ENCODE results near the gene CST7.
A peak's percentile ranks its signal among the peaks of the same experiment; 100 is the strongest.

The CST7 gene

DNA sequence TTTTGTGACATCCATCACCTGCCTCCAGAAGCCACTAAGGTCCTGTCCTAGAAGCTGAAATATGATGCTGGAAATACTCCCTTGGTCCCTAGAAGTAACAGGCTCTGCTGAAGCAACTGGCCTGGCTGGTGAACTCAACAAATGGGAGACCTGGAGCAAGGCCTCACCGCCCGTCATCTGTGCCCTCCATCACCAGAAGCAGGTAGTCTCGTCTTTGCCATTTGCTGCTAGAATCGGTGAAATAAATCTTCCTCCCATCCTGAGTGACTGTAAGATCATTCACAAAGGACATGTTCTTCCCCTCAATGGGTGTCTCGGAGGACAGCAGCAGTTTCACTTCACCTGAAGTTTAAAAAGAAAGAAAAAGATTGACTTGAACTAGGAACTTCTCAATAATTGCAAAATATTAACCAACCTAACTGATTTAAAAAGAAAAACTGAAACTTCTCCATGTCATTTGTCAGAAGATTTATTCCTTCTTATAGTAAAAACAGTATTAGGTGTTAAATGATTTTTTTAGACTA is 21.0 kb downstream of the CST7 start:
- DNase-seq (no peak), ATAC-seq (replicated peaks) (peak in 1 of 2 donors; percentile 65)
- Mint-ChIP-seq H3K4me3 (no peak overlapping the region), H3K36me3 (peaks cover 65 to 71% of the 10 kb centered on the region in 2 donors), H3K4me1 (peaks cover 13 to 19% of the 10 kb centered on the region in 2 donors), H3K9me3 (no peaks in the 10 kb centered on the region), H3K27me3 (no peaks in the 10 kb centered on the region), H3K27ac (no peak overlapping the region)

DNA sequence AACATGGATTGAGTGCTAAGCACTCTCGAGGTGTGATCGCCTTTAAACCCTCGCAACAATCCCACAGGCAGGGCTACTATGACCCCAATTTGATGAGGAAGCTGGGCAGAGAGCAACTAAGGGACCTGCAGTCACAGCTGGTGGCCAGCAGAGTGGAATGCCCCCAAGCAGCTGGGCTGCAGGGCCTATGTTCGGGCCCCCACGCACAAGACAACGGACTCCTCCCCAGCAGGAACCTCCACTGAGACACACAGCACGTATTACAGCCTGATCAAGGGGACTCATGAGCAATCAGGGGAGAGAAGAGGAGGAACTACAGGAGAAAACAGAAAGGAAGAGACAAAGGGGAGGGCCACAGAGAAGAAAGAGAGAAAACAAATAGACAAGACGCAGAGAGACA is 21.7 kb downstream of the CST7 start:
- peak in 1 of 2 donors; percentile 57 for ATAC-seq (replicated peaks)
- Mint-ChIP-seq H3K27ac (peak overlapping the region; percentile 37), H3K27me3 (no peaks in the 10 kb centered on the region), H3K4me1 (peaks cover 10 to 14% of the 10 kb centered on the region in 2 donors), H3K4me3 (no peak overlapping the region), H3K36me3 (peaks cover 63 to 71% of the 10 kb centered on the region in 2 donors), H3K9me3 (peaks cover 0 to 2% of the 10 kb centered on the region in 2 donors)
- DNase-seq, result no peak

DNA sequence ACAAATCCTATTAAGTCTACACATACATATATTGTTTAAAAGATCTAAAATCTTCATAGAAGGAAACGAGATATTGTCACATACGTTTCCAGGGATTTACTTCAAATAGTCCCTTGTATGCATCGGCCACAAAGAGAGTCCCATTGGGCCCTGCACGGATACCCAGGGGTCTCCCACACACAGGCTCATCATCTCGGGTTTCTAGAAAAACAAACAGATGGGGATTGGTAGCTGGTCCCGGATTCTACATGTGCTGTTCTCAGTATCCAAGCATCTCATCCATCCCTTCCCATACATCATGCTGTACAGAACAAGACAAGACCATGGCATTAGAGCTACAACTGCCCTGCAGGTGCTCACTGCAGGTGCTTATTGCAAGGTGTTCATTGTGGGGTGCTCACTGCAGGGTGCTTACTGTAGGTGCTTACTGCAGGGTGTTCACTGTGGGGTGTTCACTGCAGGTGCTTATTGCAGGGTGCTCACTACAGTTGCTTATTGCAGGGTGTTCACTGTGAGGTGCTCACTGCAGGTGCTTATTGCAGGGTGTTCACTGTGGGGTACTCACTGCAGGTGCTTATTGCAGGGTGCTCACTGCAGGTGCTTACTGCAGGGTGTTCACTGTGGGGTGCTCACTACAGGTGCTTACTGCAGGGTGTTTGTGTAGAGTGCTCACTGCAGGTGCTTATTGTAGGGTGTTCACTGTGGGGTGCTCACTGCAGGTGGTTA is 22.5 kb downstream of the CST7 start:
- Mint-ChIP-seq H3K4me3 (no peak overlapping the region), H3K4me1 (peaks cover 10 to 14% of the 10 kb centered on the region in 2 donors), H3K27me3 (no peaks in the 10 kb centered on the region), H3K27ac (no peak overlapping the region), H3K9me3 (peaks cover 6% of the 10 kb centered on the region in 2 donors), H3K36me3 (peaks cover 63 to 71% of the 10 kb centered on the region in 2 donors)
- ATAC-seq (replicated peaks) (no peak), DNase-seq (no peak)

DNA sequence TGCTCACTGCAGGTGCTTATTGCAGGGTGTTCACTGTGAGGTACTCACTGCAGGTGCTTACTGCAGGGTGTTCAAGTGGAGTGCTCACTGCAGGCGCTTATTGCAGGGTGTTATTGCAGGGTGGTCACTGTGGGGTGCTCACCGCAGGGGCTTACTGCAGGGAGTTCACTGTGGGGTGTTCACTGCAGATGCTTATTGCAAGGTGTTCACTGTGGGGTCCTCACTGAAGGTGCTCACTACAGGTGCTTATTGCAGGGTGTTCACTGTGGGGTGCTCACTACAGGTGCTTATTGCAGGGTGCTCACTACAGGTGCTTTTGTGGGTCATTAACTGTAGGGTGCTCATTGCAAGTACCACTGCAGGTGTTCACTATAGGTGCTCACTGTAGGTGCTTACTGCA is 23.3 kb downstream of the CST7 start:
- H3K9me3 Mint-ChIP-seq, result peaks cover 9 to 11% of the 10 kb centered on the region in 2 donors
- H3K27ac Mint-ChIP-seq, result no peak overlapping the region
- peaks cover 64 to 74% of the 10 kb centered on the region in 2 donors for H3K36me3 Mint-ChIP-seq
- no peaks in the 10 kb centered on the region for H3K27me3 Mint-ChIP-seq
- H3K4me3 Mint-ChIP-seq, result no peak overlapping the region
- ATAC-seq (replicated peaks), result no peak
- DNase-seq, result no peak
- peaks cover 10 to 14% of the 10 kb centered on the region in 2 donors for H3K4me1 Mint-ChIP-seq

DNA sequence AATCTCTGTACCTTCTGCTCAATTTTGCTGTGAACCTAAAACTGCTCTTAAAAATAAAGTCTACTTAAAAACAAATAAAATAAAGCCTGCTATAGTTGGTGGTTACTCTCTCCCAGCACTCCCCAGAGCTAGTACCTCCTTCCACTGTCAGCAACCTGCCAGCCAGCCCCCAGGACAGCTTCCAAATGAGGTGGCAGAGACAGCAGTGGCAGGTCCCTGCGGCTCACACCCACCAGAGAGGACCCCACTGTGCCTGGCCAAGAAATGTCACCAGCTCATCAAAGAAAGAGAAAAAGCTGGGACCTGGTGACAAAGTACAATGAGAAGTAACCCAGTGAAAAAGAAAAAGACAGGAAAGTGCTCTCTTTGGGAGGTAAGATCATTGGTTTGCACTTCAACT is 28.3 kb downstream of the CST7 start:
- Mint-ChIP-seq H3K4me1 (peaks cover 12 to 28% of the 10 kb centered on the region in 2 donors), H3K9me3 (peaks cover 16 to 18% of the 10 kb centered on the region in 2 donors), H3K4me3 (no peak overlapping the region), H3K27ac (no peak overlapping the region), H3K27me3 (no peaks in the 10 kb centered on the region), H3K36me3 (peaks cover 73 to 86% of the 10 kb centered on the region in 2 donors)
- ATAC-seq (replicated peaks) (no peak), DNase-seq (no peak)

DNA sequence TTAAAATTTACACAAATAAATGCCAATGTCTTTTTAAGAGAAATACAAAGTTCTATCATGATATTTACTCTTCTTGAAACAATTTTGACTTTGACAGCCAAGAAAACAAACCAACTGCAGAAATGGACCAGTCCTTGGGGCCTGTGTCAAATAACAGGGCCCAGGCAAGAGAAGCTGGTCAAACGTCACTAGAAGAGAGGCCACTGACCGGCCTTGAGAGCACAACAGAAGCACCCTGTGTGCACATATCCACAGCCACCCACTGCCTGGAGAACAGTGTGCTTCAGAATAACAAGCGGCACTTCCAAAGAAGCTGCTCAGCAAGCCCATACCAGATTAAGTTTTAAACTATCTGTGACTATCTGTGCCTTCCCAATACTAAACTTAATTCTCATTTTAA is 28.7 kb downstream of the CST7 start:
- Mint-ChIP-seq H3K9me3 (peaks cover 16 to 18% of the 10 kb centered on the region in 2 donors), H3K27ac (no peak overlapping the region), H3K36me3 (peaks cover 77 to 91% of the 10 kb centered on the region in 2 donors), H3K27me3 (no peaks in the 10 kb centered on the region), H3K4me3 (no peak overlapping the region), H3K4me1 (peaks cover 14 to 31% of the 10 kb centered on the region in 2 donors)
- DNase-seq (no peak), ATAC-seq (replicated peaks) (no peak)

DNA sequence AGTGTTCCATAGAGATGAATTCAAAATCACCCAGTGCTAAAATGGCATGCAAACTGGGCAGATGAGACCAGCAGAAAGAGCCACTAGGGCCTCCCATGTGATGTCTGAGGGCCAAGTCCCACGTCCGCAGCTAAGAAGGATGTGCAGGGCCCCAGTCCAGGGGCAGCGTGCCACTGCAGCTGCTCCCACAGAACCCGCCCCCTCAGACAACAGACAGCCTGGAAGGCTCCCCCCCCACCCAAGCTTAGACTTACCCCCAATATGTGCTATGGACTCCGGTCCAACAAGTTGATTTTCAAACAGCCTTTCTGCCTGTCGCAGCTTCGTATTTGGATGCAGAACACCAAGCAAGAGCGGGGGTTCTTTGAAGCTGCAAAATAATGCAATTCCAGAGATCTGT is 29.4 kb downstream of the CST7 start:
- no peaks in the 10 kb centered on the region for H3K27me3 Mint-ChIP-seq
- no peak for ATAC-seq (replicated peaks)
- H3K4me1 Mint-ChIP-seq, result peaks cover 14 to 31% of the 10 kb centered on the region in 2 donors
- H3K27ac Mint-ChIP-seq, result no peak overlapping the region
- H3K9me3 Mint-ChIP-seq, result peaks cover 16 to 18% of the 10 kb centered on the region in 2 donors
- H3K36me3 Mint-ChIP-seq, result peaks cover 72 to 90% of the 10 kb centered on the region in 2 donors
- no peak for DNase-seq
- H3K4me3 Mint-ChIP-seq, result no peak overlapping the region

DNA sequence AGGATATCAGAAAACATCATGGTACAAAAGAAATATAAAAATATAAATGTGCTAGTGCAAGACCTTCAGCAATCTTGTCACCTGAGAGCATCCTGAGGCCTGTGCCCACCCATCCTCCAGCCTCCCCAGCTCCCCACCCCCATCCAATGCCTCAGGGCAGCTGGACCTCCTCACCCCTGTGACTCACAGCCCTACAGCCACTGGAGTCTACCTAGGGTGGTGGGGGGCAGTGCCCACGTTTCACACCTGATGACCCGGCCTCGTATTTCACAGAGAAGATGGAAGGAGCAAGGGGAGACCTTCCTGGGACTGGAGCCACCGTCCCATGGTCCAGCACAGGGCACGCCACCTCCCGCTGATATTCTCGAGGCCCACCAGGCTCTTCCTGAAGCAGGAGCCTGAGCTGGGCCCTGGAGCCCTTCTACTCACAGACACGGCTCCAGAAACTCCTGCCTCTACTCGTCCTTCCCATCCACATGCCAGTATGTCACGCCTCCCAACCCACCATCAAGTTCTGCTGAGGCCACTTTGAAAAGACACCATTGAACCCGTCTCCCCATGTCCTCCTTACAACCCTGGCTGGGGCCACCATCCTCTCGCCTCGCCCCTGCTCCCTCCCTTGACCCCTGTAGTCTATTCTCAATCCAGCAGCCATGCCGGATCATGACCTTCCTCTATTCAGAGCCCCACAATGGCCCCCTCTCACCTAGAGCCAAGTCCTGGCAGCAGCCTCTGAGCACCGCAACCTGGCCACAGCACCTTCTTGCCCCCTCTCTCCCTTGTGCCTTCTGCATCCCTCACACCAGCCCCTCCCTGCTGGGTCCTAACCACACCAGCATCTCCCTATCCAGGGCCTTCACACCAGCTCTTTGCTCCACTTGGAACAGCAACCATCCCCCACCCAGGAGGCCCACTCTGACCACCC is 30.2 kb downstream of the CST7 start:
- H3K36me3 Mint-ChIP-seq, result peaks cover 65 to 93% of the 10 kb centered on the region in 2 donors
- H3K27me3 Mint-ChIP-seq, result no peaks in the 10 kb centered on the region
- no peak for ATAC-seq (replicated peaks)
- DNase-seq, result no peak
- H3K4me1 Mint-ChIP-seq, result peaks cover 14 to 31% of the 10 kb centered on the region in 2 donors
- H3K27ac Mint-ChIP-seq, result no peak overlapping the region
- no peak overlapping the region for H3K4me3 Mint-ChIP-seq
- peaks cover 16 to 18% of the 10 kb centered on the region in 2 donors for H3K9me3 Mint-ChIP-seq

DNA sequence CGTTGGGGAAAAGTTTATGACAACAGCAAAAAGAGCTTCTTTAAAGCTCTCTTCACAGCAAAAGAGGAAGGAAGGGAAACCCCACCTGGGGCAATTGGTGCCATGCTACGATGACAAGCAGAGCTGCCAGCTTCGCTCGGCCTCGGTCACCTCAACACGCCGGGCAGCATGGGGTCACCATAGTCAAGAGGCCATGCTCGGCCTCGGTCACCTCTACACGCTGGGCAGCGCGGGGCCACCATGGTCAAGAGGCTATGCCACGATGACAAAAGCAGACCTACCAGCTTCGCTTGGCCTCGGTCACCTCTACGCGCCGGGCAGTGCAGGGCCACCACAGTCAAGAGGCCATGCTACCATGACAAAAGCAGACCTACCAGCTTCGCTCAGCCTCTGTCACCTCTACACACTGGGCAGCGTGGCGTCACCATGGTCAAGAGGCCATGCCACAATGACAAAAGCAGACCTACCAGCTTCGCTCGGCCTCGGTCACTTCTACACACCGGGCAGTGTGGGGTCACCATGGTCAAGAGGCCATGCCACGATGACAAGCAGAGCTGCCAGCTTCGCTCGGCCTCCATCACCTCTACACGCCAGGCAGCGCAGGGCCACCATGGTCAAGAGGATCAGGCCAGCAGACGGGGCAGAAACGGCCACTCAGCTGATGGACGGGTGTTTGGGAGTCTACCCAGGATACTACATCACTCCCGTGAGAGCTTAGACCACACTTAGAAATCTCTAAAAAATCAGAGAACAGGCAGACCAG is 31.4 kb downstream of the CST7 start:
- Mint-ChIP-seq H3K9me3 (peaks cover 16 to 17% of the 10 kb centered on the region in 2 donors), H3K36me3 (peaks cover 63 to 83% of the 10 kb centered on the region in 2 donors), H3K27me3 (no peaks in the 10 kb centered on the region), H3K27ac (no peak overlapping the region), H3K4me3 (no peak overlapping the region), H3K4me1 (peaks cover 17 to 31% of the 10 kb centered on the region in 2 donors)
- DNase-seq (no peak), ATAC-seq (replicated peaks) (no peak)

DNA sequence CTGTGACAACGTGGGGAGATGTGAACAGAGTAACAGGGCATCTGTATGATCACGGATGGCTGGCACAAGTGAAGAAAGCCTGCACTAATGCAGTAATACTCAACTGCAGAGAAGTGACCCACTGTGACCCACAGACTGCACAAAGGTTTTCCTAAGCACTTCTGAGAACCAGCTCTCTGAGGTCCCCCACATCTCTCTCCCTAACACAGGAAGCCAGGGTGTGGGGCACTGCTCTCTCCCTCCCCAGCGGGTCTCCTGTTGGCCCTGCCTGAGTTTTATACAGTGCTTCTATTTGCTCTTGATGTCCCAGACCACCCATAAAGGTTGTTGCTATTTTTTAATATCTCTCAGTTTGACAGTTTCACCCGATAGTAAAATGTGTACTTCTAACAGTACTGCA is 32.2 kb downstream of the CST7 start:
- Mint-ChIP-seq H3K27ac (no peak overlapping the region), H3K4me1 (peaks cover 19 to 40% of the 10 kb centered on the region in 2 donors), H3K9me3 (peaks cover 12 to 14% of the 10 kb centered on the region in 2 donors), H3K4me3 (no peak overlapping the region), H3K27me3 (no peaks in the 10 kb centered on the region), H3K36me3 (peaks cover 57 to 78% of the 10 kb centered on the region in 2 donors)
- no peak for ATAC-seq (replicated peaks)
- no peak for DNase-seq

DNA sequence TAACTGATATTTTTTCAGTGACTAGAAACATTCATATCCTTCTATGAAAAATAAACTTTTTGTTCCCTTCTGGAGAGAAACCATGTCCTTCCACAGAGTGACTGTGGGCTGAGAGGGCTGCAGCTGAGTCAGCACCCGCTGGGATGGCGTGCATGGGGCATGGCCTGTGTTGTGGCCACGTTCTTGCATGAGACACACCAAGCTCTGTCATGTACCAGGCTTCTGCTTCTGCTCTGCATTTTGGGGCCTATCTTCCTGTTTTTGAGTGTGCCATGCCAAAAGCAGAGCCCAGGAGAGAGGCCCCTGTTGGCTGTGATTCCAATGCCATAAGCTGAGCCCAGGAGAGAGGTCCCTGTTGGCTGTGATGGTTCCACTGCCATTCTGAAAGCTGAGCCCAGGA is 32.7 kb downstream of the CST7 start:
- ATAC-seq (replicated peaks), result no peak

DNA sequence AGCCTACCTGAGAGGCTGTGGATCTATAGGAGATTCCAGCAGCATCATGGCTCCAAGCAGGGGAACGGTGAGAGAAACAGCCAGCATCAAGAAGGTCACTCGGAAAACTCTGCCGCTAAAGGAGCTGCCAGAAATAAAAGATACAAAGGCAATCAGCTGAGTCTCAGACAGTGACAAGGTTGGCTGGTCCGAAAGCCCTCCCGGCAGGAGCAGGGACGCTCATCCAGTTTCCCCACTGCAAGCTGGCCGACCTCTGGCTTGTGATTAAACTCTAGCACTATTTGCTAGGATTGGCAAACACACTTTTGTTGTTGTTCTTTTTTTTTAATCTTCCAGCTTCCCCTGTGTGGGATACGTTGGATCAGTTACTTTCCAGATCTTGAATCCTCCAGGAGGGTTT is 34.8 kb downstream of the CST7 start:
- H3K36me3 Mint-ChIP-seq, result peaks cover 40 to 62% of the 10 kb centered on the region in 2 donors

More for the DNA sequence above, 32.7 kb downstream of the CST7 start:
- H3K9me3 Mint-ChIP-seq, result peaks cover 8 to 11% of the 10 kb centered on the region in 2 donors
- H3K4me1 Mint-ChIP-seq, result peaks cover 23 to 44% of the 10 kb centered on the region in 2 donors
- no peaks in the 10 kb centered on the region for H3K27me3 Mint-ChIP-seq
- no peak overlapping the region for H3K4me3 Mint-ChIP-seq
- no peak for DNase-seq
- peaks cover 52 to 76% of the 10 kb centered on the region in 2 donors for H3K36me3 Mint-ChIP-seq
- no peak overlapping the region for H3K27ac Mint-ChIP-seq

DNA sequence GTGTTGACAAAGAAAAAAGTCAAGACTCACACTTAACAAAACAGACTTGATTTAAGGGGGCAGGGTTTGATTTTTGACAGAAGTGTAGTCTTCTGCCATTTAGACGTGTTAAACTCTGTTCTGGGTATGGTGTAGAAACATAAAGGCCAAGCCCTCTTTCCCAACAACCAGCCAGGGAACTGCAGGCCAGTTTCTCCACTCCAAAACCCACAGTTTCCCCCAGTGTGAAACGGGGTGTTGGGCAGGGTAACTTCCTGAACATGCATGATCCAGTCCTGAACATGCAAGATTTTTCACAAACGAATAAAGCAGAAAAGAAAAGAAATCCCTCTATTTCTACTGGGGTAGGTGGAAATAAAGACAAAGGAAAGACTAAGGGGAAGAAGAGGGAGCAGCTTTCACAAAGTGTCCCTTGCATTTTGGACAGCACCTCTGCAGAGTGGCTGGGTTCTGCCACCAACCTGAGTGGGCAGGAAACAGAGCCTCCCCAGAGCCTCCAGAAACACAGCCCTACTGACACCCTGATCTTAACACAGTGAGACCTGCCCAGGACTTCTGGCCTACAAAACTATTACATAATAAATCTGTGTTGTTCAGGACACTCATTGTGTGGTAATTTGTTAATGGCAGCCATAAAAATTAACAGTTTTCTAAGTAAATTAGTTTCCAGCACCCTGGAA is 36.0 kb downstream of the CST7 start:
- Mint-ChIP-seq H3K36me3 (peaks cover 32 to 53% of the 10 kb centered on the region in 2 donors), H3K4me3 (no peak overlapping the region), H3K4me1 (peaks cover 33 to 63% of the 10 kb centered on the region in 2 donors), H3K9me3 (peaks cover under 1 to 3% of the 10 kb centered on the region in 2 donors), H3K27me3 (no peaks in the 10 kb centered on the region), H3K27ac (no peak overlapping the region)
- DNase-seq, result no peak
- no peak for ATAC-seq (replicated peaks)

More for the DNA sequence above, 34.8 kb downstream of the CST7 start:
- ATAC-seq (replicated peaks) (no peak), DNase-seq (no peak)
- Mint-ChIP-seq H3K4me3 (no peak overlapping the region), H3K27ac (no peak overlapping the region), H3K4me1 (peaks cover 35 to 62% of the 10 kb centered on the region in 2 donors), H3K9me3 (peaks cover 6 to 8% of the 10 kb centered on the region in 2 donors), H3K27me3 (no peaks in the 10 kb centered on the region)

Data from stimulated activated naive B cell treated with anti-CD40 and anti-IgM and Interleukin-4, amounts not matched to agents 10 μg/mL and 1 μg/mL and 100 μg/mL, for 72 hours (primary cell).